HEK293 (cell line): ENCODE results near the gene TRMT1.

ENCODE experiments used
- ELK4 ChIP-seq: IDR thresholded peaks from 2 replicates; pipeline ENCODE4 v1.6.1; 2011; ENCODE audit warnings: mild to moderate bottlenecking, low read depth, low read length, borderline replicate concordance
- SETDB1 ChIP-seq: IDR thresholded peaks from one replicate; pipeline ENCODE4 v1.6.1; 2017; ENCODE audit warnings: mild to moderate bottlenecking, low read length, moderate library complexity, mixed read lengths; ENCODE audit not compliant: insufficient read length
- ZBTB21 ChIP-seq: fragments of 450-650 bp; formaldehyde crosslinking; IDR thresholded peaks from 2 replicates; pipeline ENCODE4 v1.5.1; 2017; ENCODE audit warnings: missing biosample characterization, missing genetic modification characterization
- ZNF354C ChIP-seq: fragments of 450-650 bp; formaldehyde crosslinking; IDR thresholded peaks from 2 replicates; pipeline ENCODE4 v1.5.1; 2016; ENCODE audit warnings: missing biosample characterization, missing genetic modification characterization, low read depth, borderline replicate concordance
- ZNF394 ChIP-seq: fragments of 450-650 bp; formaldehyde crosslinking; IDR thresholded peaks from 2 replicates; pipeline ENCODE4 v1.5.1; 2016; ENCODE audit warnings: missing biosample characterization, missing genetic modification characterization, mild to moderate bottlenecking, moderate library complexity, borderline replicate concordance

GRCh38 chr19:13060233-13060963 lies 56.1 kb downstream of the TRMT1 start:
- no peak for TF ChIP-seq ZBTB21 (tag by site-specific recombination)
- TF ChIP-seq SETDB1 = no peak
- TF ChIP-seq ZNF354C (tag by site-specific recombination) = no peak
- TF ChIP-seq ELK4 = no peak
- no peak for TF ChIP-seq ZNF394 (tag by site-specific recombination)
